ENCODE results near the gene ANKRD33.
A peak's percentile ranks its signal among the peaks of the same experiment; 100 is the strongest.

Gene ANKRD33

GRCh38 chr12:51867796-51868428 is 20.0 kb upstream of the ANKRD33 start:
- Mint-ChIP-seq H3K27ac (no peak overlapping the region), H3K9me3 (no peaks in the 10 kb centered on the region), H3K36me3 (no peaks in the 10 kb centered on the region), H3K27me3 (peaks cover 89% of the 10 kb centered on the region), H3K4me1 (peaks cover 38% of the 10 kb centered on the region), H3K4me3 (no peak overlapping the region)
- ATAC-seq = no peak

- peak; percentile 2 for ATAC-seq
- Mint-ChIP-seq H3K4me1 (peaks cover 31% of the 10 kb centered on the region), H3K27me3 (peaks cover 78% of the 10 kb centered on the region), H3K4me3 (peak overlapping the region; percentile 38), H3K36me3 (no peaks in the 10 kb centered on the region), H3K9me3 (no peaks in the 10 kb centered on the region), H3K27ac (no peak overlapping the region)
Observed at GRCh38 chr12:51868821-51869495, 18.9 kb upstream of the ANKRD33 start.

DNA sequence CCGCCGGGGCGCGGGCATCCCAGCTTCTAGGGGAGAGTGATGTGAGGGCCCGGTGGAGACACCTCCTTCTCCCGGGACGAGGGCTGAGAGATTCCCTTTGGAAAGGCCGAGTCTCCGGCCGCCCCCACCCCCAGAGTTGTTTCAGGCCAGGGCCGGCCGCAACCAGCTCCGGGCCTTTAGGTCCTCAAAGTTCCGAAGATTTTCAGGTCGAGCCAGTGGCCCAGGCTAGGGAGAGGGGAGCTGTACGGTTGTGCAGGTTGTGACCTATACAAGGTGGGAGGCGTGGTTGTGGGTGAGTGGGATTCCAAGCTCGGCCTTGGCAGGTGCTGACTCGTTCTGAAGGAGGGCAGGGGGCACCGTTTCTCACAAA is 18.4 kb upstream of the ANKRD33 start:
- Mint-ChIP-seq H3K4me1 (peaks cover 29% of the 10 kb centered on the region), H3K27me3 (peaks cover 74% of the 10 kb centered on the region), H3K4me3 (no peak overlapping the region), H3K9me3 (no peaks in the 10 kb centered on the region), H3K27ac (no peak overlapping the region), H3K36me3 (no peaks in the 10 kb centered on the region)
- ATAC-seq = no peak

GRCh38 chr12:51869931-51870330 is 18.0 kb upstream of the ANKRD33 start:
- Mint-ChIP-seq H3K4me3 (no peak overlapping the region), H3K27me3 (peaks cover 70% of the 10 kb centered on the region), H3K36me3 (no peaks in the 10 kb centered on the region), H3K4me1 (peaks cover 25% of the 10 kb centered on the region), H3K27ac (no peak overlapping the region), H3K9me3 (no peaks in the 10 kb centered on the region)
- ATAC-seq = no peak

GRCh38 chr12:51870504-51870903 is 17.4 kb upstream of the ANKRD33 start:
- Mint-ChIP-seq H3K9me3 (no peaks in the 10 kb centered on the region), H3K4me3 (no peak overlapping the region), H3K27ac (no peak overlapping the region), H3K4me1 (peaks cover 24% of the 10 kb centered on the region), H3K36me3 (no peaks in the 10 kb centered on the region), H3K27me3 (peaks cover 64% of the 10 kb centered on the region)
- ATAC-seq = no peak

DNA sequence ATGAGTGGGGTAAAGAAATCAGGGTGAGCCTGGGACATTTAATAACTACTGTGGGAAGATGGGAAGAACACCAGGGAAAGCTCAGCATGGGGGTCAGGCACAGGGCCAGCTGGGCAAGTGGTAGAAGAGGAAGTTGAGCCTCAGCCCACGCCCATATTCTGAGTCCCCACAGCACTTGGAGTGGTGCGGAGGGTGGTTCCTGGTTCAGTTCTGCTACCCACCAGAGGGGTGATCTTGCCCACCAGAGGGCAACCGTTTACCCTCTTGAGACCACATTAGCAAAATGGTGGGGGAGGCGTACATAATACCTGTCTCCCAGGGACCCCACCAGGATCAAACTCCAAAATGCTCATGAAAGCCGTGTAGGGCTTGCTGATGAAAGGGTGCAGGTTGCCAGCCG is 16.8 kb upstream of the ANKRD33 start:
- no peak overlapping the region for H3K4me3 Mint-ChIP-seq
- no peak for ATAC-seq
- H3K27ac Mint-ChIP-seq = no peak overlapping the region
- H3K36me3 Mint-ChIP-seq = no peaks in the 10 kb centered on the region
- H3K4me1 Mint-ChIP-seq = peaks cover 24% of the 10 kb centered on the region
- H3K27me3 Mint-ChIP-seq = peaks cover 58% of the 10 kb centered on the region
- H3K9me3 Mint-ChIP-seq = no peaks in the 10 kb centered on the region

DNA sequence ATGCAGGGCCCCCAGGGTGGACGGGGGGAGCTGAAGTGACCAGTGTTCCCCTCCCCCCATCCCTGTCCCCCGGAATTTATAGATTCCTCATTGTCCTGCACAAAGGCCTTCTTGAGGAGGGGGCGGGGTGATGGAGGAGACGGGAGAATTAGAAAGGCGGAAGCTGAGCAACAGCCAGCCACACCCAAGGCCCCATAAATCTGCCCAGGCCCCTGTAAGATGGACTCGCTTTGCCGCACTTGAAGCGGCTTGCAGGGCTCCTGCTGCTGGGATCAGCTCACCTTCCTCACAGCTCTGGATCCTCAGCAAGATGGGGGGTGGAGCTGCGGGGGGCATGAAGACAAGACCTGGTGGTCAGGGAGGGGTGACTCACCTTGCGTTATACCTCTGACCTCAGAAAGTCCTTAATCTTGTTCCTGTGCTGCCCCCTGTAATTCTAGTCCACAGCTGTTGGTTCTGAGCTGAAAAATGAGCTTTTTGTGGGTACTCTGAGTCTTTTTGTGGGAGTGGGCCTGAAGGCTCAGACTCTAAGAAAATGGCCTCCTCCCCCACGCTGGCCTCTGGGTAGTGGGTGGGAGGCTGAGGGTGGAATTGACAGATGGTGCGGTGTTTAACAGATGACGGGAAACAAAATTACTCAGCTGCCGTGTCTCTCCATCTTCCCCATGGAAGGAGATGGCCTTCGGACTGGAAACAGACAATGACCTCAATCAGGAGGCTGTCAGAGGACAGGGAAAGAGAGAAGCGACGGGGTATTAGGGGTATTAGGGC is 15.8 kb upstream of the ANKRD33 start:
- Mint-ChIP-seq H3K36me3 (no peaks in the 10 kb centered on the region), H3K9me3 (no peaks in the 10 kb centered on the region), H3K27me3 (peaks cover 50% of the 10 kb centered on the region), H3K4me1 (peaks cover 24% of the 10 kb centered on the region), H3K4me3 (no peak overlapping the region), H3K27ac (no peak overlapping the region)
- ATAC-seq = no peak

- no peak overlapping the region for H3K27ac Mint-ChIP-seq
- peaks cover 24% of the 10 kb centered on the region for H3K4me1 Mint-ChIP-seq
- no peak for ATAC-seq
- H3K4me3 Mint-ChIP-seq = no peak overlapping the region
- H3K9me3 Mint-ChIP-seq = no peaks in the 10 kb centered on the region
- H3K27me3 Mint-ChIP-seq = peaks cover 45% of the 10 kb centered on the region
- H3K36me3 Mint-ChIP-seq = no peaks in the 10 kb centered on the region
Observed at GRCh38 chr12:51872689-51872981, 15.3 kb upstream of the ANKRD33 start.

DNA sequence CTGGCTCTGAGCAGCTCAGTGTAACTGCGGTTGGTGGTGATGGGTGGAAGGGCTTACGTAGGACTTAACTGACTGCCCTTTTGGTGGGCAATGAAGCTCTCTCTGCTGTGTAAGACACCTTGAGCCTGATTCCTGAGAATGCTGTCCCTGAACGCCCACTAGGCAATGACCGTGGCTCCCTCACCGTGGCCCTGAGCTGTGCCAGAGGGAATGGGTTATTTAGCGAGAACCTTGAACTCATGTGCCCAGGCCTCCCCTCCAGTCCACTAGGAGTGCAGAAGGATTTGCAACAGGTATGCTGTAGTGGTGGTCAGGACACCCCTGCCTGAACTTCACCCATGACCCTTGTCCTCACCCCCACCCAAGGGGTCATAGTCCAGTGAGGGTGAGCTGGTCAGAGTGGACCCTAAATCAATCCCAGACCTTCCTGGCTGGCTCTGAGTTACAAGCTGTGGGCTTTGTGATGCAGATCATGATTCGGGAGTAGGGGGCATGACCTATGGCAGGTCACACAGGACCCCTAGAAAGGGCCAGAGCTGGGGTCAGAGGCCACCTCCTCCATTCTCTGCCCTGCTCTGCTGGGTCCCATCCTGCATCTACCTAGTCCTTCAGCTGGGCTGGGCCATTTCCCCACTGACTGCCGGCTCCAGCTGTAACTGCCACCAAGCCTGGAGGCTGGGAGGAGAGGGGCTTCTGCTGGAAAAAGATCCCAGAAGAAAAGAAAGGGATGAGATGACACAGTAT is 14.5 kb upstream of the ANKRD33 start:
- Mint-ChIP-seq H3K9me3 (no peaks in the 10 kb centered on the region), H3K27ac (no peak overlapping the region), H3K4me3 (no peak overlapping the region), H3K27me3 (peaks cover 37% of the 10 kb centered on the region), H3K4me1 (peaks cover 24% of the 10 kb centered on the region), H3K36me3 (no peaks in the 10 kb centered on the region)
- no peak for ATAC-seq

GRCh38 chr12:51874000-51874399 is 13.9 kb upstream of the ANKRD33 start:
- no peaks in the 10 kb centered on the region for H3K36me3 Mint-ChIP-seq
- H3K27ac Mint-ChIP-seq = no peak overlapping the region
- peaks cover 33% of the 10 kb centered on the region for H3K27me3 Mint-ChIP-seq
- ATAC-seq = no peak
- H3K4me3 Mint-ChIP-seq = no peak overlapping the region
- H3K9me3 Mint-ChIP-seq = no peaks in the 10 kb centered on the region
- H3K4me1 Mint-ChIP-seq = peaks cover 19% of the 10 kb centered on the region

GRCh38 chr12:51874486-51874885 is 13.4 kb upstream of the ANKRD33 start:
- peaks cover 18% of the 10 kb centered on the region for H3K4me1 Mint-ChIP-seq
- H3K4me3 Mint-ChIP-seq = no peak overlapping the region
- no peaks in the 10 kb centered on the region for H3K36me3 Mint-ChIP-seq
- no peaks in the 10 kb centered on the region for H3K9me3 Mint-ChIP-seq
- ATAC-seq = no peak
- no peak overlapping the region for H3K27ac Mint-ChIP-seq
- peaks cover 33% of the 10 kb centered on the region for H3K27me3 Mint-ChIP-seq

- H3K27me3 Mint-ChIP-seq = peaks cover 8% of the 10 kb centered on the region
- no peaks in the 10 kb centered on the region for H3K36me3 Mint-ChIP-seq
- no peak for ATAC-seq
- H3K9me3 Mint-ChIP-seq = peaks cover 4% of the 10 kb centered on the region
- H3K4me3 Mint-ChIP-seq = no peak overlapping the region
- H3K4me1 Mint-ChIP-seq = no peaks in the 10 kb centered on the region
- no peak overlapping the region for H3K27ac Mint-ChIP-seq
Observed at GRCh38 chr12:51879102-51879501, 8.8 kb upstream of the ANKRD33 start.

GRCh38 chr12:51883295-51883694 is 4.6 kb upstream of the ANKRD33 start:
- Mint-ChIP-seq H3K27me3 (peaks cover 15% of the 10 kb centered on the region), H3K36me3 (no peaks in the 10 kb centered on the region), H3K4me3 (no peak overlapping the region), H3K9me3 (peaks cover 12% of the 10 kb centered on the region), H3K27ac (no peak overlapping the region), H3K4me1 (peaks cover 11% of the 10 kb centered on the region)
- ATAC-seq = no peak

GRCh38 chr12:51883998-51884675 is 3.8 kb upstream of the ANKRD33 start:
- ATAC-seq = no peak
- Mint-ChIP-seq H3K36me3 (no peaks in the 10 kb centered on the region), H3K27me3 (peaks cover 17% of the 10 kb centered on the region), H3K27ac (no peak overlapping the region), H3K4me3 (no peak overlapping the region), H3K9me3 (peaks cover 12% of the 10 kb centered on the region), H3K4me1 (peaks cover 11% of the 10 kb centered on the region)

GRCh38 chr12:51884676-51885229 is 3.1 kb upstream of the ANKRD33 start:
- Mint-ChIP-seq H3K36me3 (no peaks in the 10 kb centered on the region), H3K27me3 (peaks cover 12% of the 10 kb centered on the region), H3K9me3 (peaks cover 12% of the 10 kb centered on the region), H3K4me3 (no peak overlapping the region), H3K4me1 (peaks cover 11% of the 10 kb centered on the region), H3K27ac (no peak overlapping the region)
- ATAC-seq = no peak

Data from stimulated activated memory B cell treated with anti-CD40 and anti-IgM and Interleukin-4, amounts not matched to agents 10 μg/mL and 1 μg/mL and 100 μg/mL, for 72 hours (primary cell).